HepG2 (cell line): ENCODE data around the gene BACH2. TPM values are rescaled to one million over a fixed set of nuclear protein-coding genes. Genes with fewer than 3 reads are reported as not detected.

Experiments used
- ATAC-seq: fragments of 200-7000 bp; cut with Tn5 transposase; 3 replicates; pipeline ENCODE4 v1.9.1; 2020; ENCODE audit warnings: mild to moderate bottlenecking, moderate library complexity
- BruUV-seq: library from RNA; stranded (reverse); fragments of 400-500 nt; replicated peaks from 2 replicates; lab custom pipeline; 2021; lab: Mats Ljungman, UMichigan
- CTCF ChIA-PET: fragments of 300-600 bp; formaldehyde crosslinking; extraction: SDS; loops from one replicate; lab custom pipeline; 2021; ENCODE audit warnings: low total read pairs, inconsistent platforms, low intra/inter-chr PET ratio; lab: Yijun Ruan, JAX
- POLR2A ChIA-PET: fragments of 350-600 bp; sonication (Branson Sonifier 250); formaldehyde crosslinking; loops from one replicate; lab custom pipeline; 2020; ENCODE audit warnings: antibody characterized with exemption, inconsistent platforms; lab: Yijun Ruan, JAX
- DNase-seq: peaks from one replicate; pipeline ENCODE4 v3.0.0-alpha.2; 2015; ENCODE audit warnings: low spot score
- FAIRE-seq: peaks from 3 replicates; lab custom pipeline; 2011; peaks lifted over from hg19 to GRCh38; lab: Jason Lieb, UNC
- H2AFZ ChIP-seq: one replicate; pipeline ENCODE4 v1.6.1; 2011; ENCODE audit warnings: low read length, inconsistent platforms
- H3K27ac ChIP-seq: fragments of 300-600 bp; 3 replicates; pipeline ENCODE4 v1.8.0; 2011; ENCODE audit warnings: mixed run types, mild to moderate bottlenecking, mixed read lengths, low read length, inconsistent platforms; ENCODE audit not compliant: insufficient read depth; ENCODE audit errors: extremely low read length
- H3K27me3 ChIP-seq, 2 experiments: fragments of 200-600 bp in 1 of 2; 2 replicates in 1 of 2; 3 replicates in 1 of 2; pipeline versions ENCODE4 v1.6.0 to v1.8.0; 2011; ENCODE audit warnings: low read length in 2 of 2, mild to moderate bottlenecking in 2 of 2, moderate library complexity in 2 of 2, inconsistent platforms in 1 of 2; ENCODE audit not compliant: insufficient read depth in 2 of 2, control insufficient read depth in 1 of 2
- H3K36me3 ChIP-seq, 2 experiments: fragments of 200-600 bp in 1 of 2; replicated peaks in 1 of 2; 2 replicates in 1 of 2; 3 replicates in 1 of 2; pipeline versions ENCODE4 v1.5.1 to v1.8.0; 2011; ENCODE audit warnings: low read length in 2 of 2, inconsistent platforms in 1 of 2; ENCODE audit not compliant: insufficient read depth in 2 of 2, control insufficient read depth in 1 of 2
- H3K4me1 ChIP-seq: 2 replicates; pipeline ENCODE4 v1.5.1; 2012; ENCODE audit warnings: low read length, inconsistent platforms; ENCODE audit not compliant: insufficient read depth
- H3K4me2 ChIP-seq: 2 replicates; pipeline ENCODE4 v1.6.0; 2011; ENCODE audit warnings: low read depth, low read length, inconsistent platforms
- H3K4me3 ChIP-seq, 3 experiments: fragments of 200-600 bp in 1 of 3; sonication (generic), shearing (Covaris generic) in 1 of 3; replicated peaks in 1 of 3; 2 replicates each; pipeline ENCODE4 v1.5.1; 2011 to 2016; ENCODE audit warnings: low read length in 3 of 3, inconsistent platforms in 2 of 3, low read depth in 2 of 3, mild to moderate bottlenecking in 2 of 3, control low read depth in 1 of 3, mixed read lengths in 1 of 3; ENCODE audit not compliant: insufficient read depth in 1 of 3
- H3K79me2 ChIP-seq: one replicate; pipeline ENCODE4 v1.6.1; 2011; ENCODE audit warnings: low read length, inconsistent platforms; ENCODE audit not compliant: insufficient read depth
- H3K9ac ChIP-seq: 2 replicates; pipeline ENCODE4 v1.6.0; 2011; ENCODE audit warnings: mild to moderate bottlenecking, low read depth, low read length, inconsistent platforms; ENCODE audit not compliant: insufficient read depth
- H3K9me3 ChIP-seq: 2 replicates; pipeline ENCODE4 v1.5.1; 2012; ENCODE audit warnings: mild to moderate bottlenecking, low read length
- H4K20me1 ChIP-seq: 2 replicates; pipeline ENCODE4 v1.6.0; 2011; ENCODE audit warnings: inconsistent platforms, mild to moderate bottlenecking, low read length, moderate library complexity; ENCODE audit not compliant: insufficient read depth
- GATAD1 ChIP-seq: IDR thresholded peaks from 2 replicates; pipeline ENCODE4 v1.6.1; 2016; ENCODE audit warnings: missing genetic modification reagents, missing compliant biosample characterization
- IRX3 ChIP-seq: sonication (generic); formaldehyde crosslinking; IDR thresholded peaks from 2 replicates; pipeline ENCODE4 v1.8.1; 2023; ENCODE audit warnings: mild to moderate bottlenecking, low read depth, missing genetic modification reagents, borderline replicate concordance
- MEIS1 ChIP-seq: sonication (generic); formaldehyde crosslinking; IDR thresholded peaks from 2 replicates; pipeline ENCODE4 v1.9.0; 2021; ENCODE audit warnings: mild to moderate bottlenecking, missing genetic modification reagents, moderate library complexity, borderline replicate concordance
- MIER2 ChIP-seq: IDR thresholded peaks from 2 replicates; pipeline ENCODE4 v1.6.1; 2016; ENCODE audit warnings: missing biosample characterization, missing genetic modification reagents
- RORA ChIP-seq: sonication (generic); formaldehyde crosslinking; IDR thresholded peaks from 2 replicates; pipeline ENCODE4 v1.5.0; 2020; ENCODE audit warnings: mild to moderate bottlenecking, missing genetic modification reagents, moderate library complexity
- SP140L ChIP-seq: sonication (generic); formaldehyde crosslinking; IDR thresholded peaks from 2 replicates; pipeline ENCODE4 v1.4.0; 2020; ENCODE audit warnings: missing genetic modification reagents, borderline replicate concordance
- ZNF101 ChIP-seq: sonication (generic); formaldehyde crosslinking; IDR thresholded peaks from 2 replicates; pipeline ENCODE4 v1.4.0; 2020; ENCODE audit warnings: mild to moderate bottlenecking, low read depth, missing genetic modification reagents, borderline replicate concordance
- ZNF44 ChIP-seq: sonication (generic); formaldehyde crosslinking; IDR thresholded peaks from 2 replicates; pipeline ENCODE4 v1.5.1; 2020; ENCODE audit warnings: mild to moderate bottlenecking, missing genetic modification reagents
- ZNF557 ChIP-seq: sonication (generic); formaldehyde crosslinking; IDR thresholded peaks from 2 replicates; pipeline ENCODE4 v1.4.0; 2020; ENCODE audit warnings: missing genetic modification reagents
- ZNF75D ChIP-seq: sonication (generic); formaldehyde crosslinking; IDR thresholded peaks from 2 replicates; pipeline ENCODE4 v1.8.1; 2023; ENCODE audit warnings: missing genetic modification reagents, mild to moderate bottlenecking, borderline replicate concordance
- WGBS: methylation state at CpG from one replicate; pipeline ENCODE4 v1.1.6; 2017; ENCODE audit warnings: low lambda C conversion rate; 5-methylcytosine and 5-hydroxymethylcytosine counted together
- in situ Hi-C: cut with HindIII; loops from 2 replicates; pipeline ENCODE4 v1.10.0; 2017; ENCODE audit warnings: low pct_unique_long_range_greater_than_20kb; ENCODE audit not compliant: extremely low pct_ligation_motif_present
- intact Hi-C: fragments of 100-400 bp; cut with micrococcal nuclease; formaldehyde crosslinking; loops from one replicate; pipeline ENCODE4 v1.10.0; 2022; ENCODE audit not compliant: unreplicated experiment
- polyA plus RNA-seq, 8 experiments: library from polyadenylated mRNA; depleted of rRNA in 3 of 8; stranded (reverse) in 7 of 8; unstranded in 1 of 8; fragments of >200 nt; fragmentation: Illumina TruSeq in 4 of 8; extraction: Trizol in 4 of 8; gene quantifications; 2 replicates each; pipeline versions ENCODE4 v1.2.1 to v1.2.3, GENCODE V29; 2011 to 2016; ENCODE audit warnings: low read depth in 4 of 8, missing spikeins in 1 of 8, mixed read lengths in 1 of 8; ENCODE audit not compliant: insufficient read depth in 1 of 8
- total RNA-seq, 5 experiments: library from RNA; depleted of rRNA; stranded (reverse); fragments of >200 nt; fragmentation: Illumina TruSeq; extraction: Trizol; gene quantifications; 2 replicates each; pipeline ENCODE4 v1.2.3, GENCODE V29; 2016; ENCODE audit warnings: low read depth in 1 of 5
- TF ChIP-seq, protein P1 (sequence below): sonication (generic); formaldehyde crosslinking; IDR thresholded peaks from 2 replicates; pipeline ENCODE4 v1.5.1; 2020; ENCODE audit warnings: missing genetic modification reagents, mild to moderate bottlenecking, borderline replicate concordance
- TF ChIP-seq, protein P2 (sequence below): sonication (generic); formaldehyde crosslinking; IDR thresholded peaks from 2 replicates; pipeline ENCODE4 v1.4.0; 2020; ENCODE audit warnings: missing genetic modification reagents, mild to moderate bottlenecking, borderline replicate concordance

BACH2 gene
- total and polyA plus RNA-seq, 2 of the 13 experiments (the other 11 are each of a cell fraction or from before 2014, with no cell fraction given), result 0.01 TPM; not detected in 1

DNA sequence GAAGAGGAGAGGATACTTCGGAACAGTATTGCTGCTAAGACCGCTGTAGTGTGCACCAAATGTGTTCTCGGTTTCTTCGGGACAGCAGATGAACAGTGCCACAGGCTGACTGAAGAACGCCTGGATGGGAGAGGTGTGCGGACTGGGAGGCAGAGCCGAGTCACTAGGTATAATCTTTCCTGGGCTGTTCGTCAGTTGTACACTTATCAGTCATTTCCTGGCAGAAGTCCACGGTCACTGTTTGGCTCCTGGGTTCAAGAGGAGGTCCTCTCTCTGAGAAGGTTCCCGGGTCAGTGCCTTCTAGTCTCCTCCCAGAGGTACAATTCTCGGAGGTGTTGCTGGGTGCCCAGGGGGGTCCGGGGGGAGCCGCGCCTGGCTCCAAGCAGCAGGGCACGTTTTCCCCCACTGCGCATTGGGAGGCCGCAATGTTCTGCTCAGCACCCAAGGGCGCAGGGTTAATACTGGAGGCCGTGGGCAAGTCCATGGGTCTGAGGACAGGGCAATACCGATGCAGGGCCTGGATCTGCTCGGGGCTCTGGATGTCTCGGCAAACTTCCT, 364.3 kb downstream of the BACH2 start:
- Histone ChIP-seq H2AFZ (no peak overlapping the region), H3K27ac (no peak overlapping the region), H3K9me3 (no peaks in the 10 kb centered on the region), H3K4me1 (no peaks in the 10 kb centered on the region), H3K36me3 (no peaks in the 10 kb centered on the region), H3K4me3 (no peak overlapping the region), H3K79me2 (no peaks in the 10 kb centered on the region), H3K9ac (no peak overlapping the region), H3K4me2 (no peak overlapping the region), H3K27me3 (peaks cover 2 to 47% of the 10 kb centered on the region in 2 experiments; a peak in 3 of 5 replicates), H4K20me1 (no peaks in the 10 kb centered on the region)
- ATAC-seq (no peak; the same call in 2 of the 3 replicates), FAIRE-seq (no peak), DNase-seq (no peak)
- ChIA-PET CTCF (no interaction called here), POLR2A (no interaction called here)
- no TSS peak for BruUV-seq
- in situ Hi-C loops, result no loop called here
- intact Hi-C loops, result no loop called here
- 13% methylated on average over 10 of the region's 22 CpGs for WGBS
- TF ChIP-seq, protein P1, sequence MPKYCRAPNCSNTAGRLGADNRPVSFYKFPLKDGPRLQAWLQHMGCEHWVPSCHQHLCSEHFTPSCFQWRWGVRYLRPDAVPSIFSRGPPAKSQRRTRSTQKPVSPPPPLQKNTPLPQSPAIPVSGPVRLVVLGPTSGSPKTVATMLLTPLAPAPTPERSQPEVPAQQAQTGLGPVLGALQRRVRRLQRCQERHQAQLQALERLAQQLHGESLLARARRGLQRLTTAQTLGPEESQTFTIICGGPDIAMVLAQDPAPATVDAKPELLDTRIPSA (CRISPR knock-in tag), result no peak
- TF ChIP-seq RORA (CRISPR knock-in tag), result no peak
- no peak for TF ChIP-seq ZNF75D (CRISPR knock-in tag)
- TF ChIP-seq, protein P2, sequence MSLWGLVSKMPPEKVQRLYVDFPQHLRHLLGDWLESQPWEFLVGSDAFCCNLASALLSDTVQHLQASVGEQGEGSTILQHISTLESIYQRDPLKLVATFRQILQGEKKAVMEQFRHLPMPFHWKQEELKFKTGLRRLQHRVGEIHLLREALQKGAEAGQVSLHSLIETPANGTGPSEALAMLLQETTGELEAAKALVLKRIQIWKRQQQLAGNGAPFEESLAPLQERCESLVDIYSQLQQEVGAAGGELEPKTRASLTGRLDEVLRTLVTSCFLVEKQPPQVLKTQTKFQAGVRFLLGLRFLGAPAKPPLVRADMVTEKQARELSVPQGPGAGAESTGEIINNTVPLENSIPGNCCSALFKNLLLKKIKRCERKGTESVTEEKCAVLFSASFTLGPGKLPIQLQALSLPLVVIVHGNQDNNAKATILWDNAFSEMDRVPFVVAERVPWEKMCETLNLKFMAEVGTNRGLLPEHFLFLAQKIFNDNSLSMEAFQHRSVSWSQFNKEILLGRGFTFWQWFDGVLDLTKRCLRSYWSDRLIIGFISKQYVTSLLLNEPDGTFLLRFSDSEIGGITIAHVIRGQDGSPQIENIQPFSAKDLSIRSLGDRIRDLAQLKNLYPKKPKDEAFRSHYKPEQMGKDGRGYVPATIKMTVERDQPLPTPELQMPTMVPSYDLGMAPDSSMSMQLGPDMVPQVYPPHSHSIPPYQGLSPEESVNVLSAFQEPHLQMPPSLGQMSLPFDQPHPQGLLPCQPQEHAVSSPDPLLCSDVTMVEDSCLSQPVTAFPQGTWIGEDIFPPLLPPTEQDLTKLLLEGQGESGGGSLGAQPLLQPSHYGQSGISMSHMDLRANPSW (CRISPR knock-in tag), result no peak
- no peak for TF ChIP-seq SP140L
- TF ChIP-seq ZNF44 (CRISPR knock-in tag), result no peak
- TF ChIP-seq MEIS1 (CRISPR knock-in tag), result no peak
- no peak for TF ChIP-seq GATAD1 (CRISPR knock-in tag)
- no peak for TF ChIP-seq MIER2 (CRISPR knock-in tag)
- no peak for TF ChIP-seq IRX3 (CRISPR knock-in tag)
- no peak for TF ChIP-seq ZNF101 (CRISPR knock-in tag)
- no peak for TF ChIP-seq ZNF557 (CRISPR knock-in tag)
